Parathyroid adenoma (tissue), 2 donors: ENCODE data around the gene RANBP10.

Experiments used
- H2AFZ ChIP-seq: fragments of 300-600 bp; sonication (generic); one replicate; pipeline ENCODE4 v1.7.0; 2017; ENCODE audit warnings: antibody characterized with exemption, mild to moderate bottlenecking
- H3K27ac ChIP-seq: fragments of 300-600 bp; sonication (generic); one replicate; pipeline ENCODE4 v1.7.0; 2017
- H3K27me3 ChIP-seq: fragments of 300-600 bp; sonication (generic); one replicate; pipeline ENCODE4 v1.7.0; 2017; ENCODE audit warnings: low read length; ENCODE audit not compliant: control insufficient read depth, insufficient read depth
- H3K36me3 ChIP-seq: fragments of 300-600 bp; sonication (generic); one replicate; pipeline ENCODE4 v1.7.0; 2017; ENCODE audit warnings: low read length; ENCODE audit not compliant: control insufficient read depth, insufficient read depth
- H3K4me1 ChIP-seq: fragments of 300-600 bp; sonication (generic); one replicate; pipeline ENCODE4 v1.7.0; 2017; ENCODE audit warnings: control low read depth
- H3K4me2 ChIP-seq: fragments of 300-600 bp; sonication (generic); one replicate; pipeline ENCODE4 v1.7.0; 2017; ENCODE audit warnings: low read length
- H3K4me3 ChIP-seq: fragments of 300-600 bp; sonication (generic); one replicate; pipeline ENCODE4 v1.7.0; 2017; ENCODE audit warnings: low read depth, low read length
- H3K79me2 ChIP-seq: fragments of 300-600 bp; sonication (generic); one replicate; pipeline ENCODE4 v1.7.0; 2017; ENCODE audit warnings: control low read depth
- H3K9ac ChIP-seq: fragments of 300-600 bp; sonication (generic); one replicate; pipeline ENCODE4 v1.7.0; 2017; ENCODE audit warnings: mild to moderate bottlenecking
- H3K9me3 ChIP-seq: fragments of 300-600 bp; sonication (generic); one replicate; pipeline ENCODE4 v1.7.0; 2017; ENCODE audit warnings: low read length; ENCODE audit not compliant: control insufficient read depth
- CTCF ChIP-seq: fragments of 300-600 bp; sonication (generic); IDR thresholded peaks from one replicate; pipeline ENCODE4 v1.7.0; 2017; ENCODE audit warnings: antibody characterized with exemption, mild to moderate bottlenecking
- donor health status: primary hyperparathyroidism.

The RANBP10 gene

GRCh38 chr16:67820608-67821259 is 14.4 kb upstream of the RANBP10 start:
- Histone ChIP-seq H3K9ac (no peak overlapping the region), H3K79me2 (no peaks in the 10 kb centered on the region), H3K9me3 (no peaks in the 10 kb centered on the region), H3K27ac (no peak overlapping the region), H3K4me2 (no peak overlapping the region), H3K27me3 (no peaks in the 10 kb centered on the region), H3K36me3 (no peaks in the 10 kb centered on the region), H3K4me1 (no peaks in the 10 kb centered on the region), H2AFZ (no peak overlapping the region), H3K4me3 (no peak overlapping the region)
- no peak for TF ChIP-seq CTCF

GRCh38 chr16:67814567-67814966 is 8.2 kb upstream of the RANBP10 start:
- no peak overlapping the region for H3K9ac ChIP-seq
- TF ChIP-seq CTCF: no peak

DNA sequence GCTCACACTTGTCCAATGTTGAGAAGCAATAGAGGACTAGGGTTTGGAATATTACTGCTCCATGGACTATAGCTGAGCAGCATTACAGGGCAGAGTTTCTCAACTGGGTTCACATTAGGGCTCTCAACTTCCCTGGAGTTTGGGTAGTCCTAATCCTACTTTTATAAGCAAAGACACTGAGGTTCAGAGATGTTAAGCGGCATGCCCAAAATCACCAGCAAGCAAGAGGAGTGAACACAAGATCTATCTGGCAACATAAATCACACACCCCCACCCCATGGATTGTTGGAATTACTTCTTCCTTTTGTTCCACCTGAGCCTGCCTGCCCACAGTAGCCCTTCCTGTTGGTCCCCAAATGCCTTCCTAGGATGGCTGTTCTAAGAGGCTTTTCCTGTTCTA is 5.5 kb upstream of the RANBP10 start:
- Histone ChIP-seq H3K4me2 (no peak overlapping the region), H3K27me3 (no peaks in the 10 kb centered on the region), H3K27ac (no peak overlapping the region), H3K4me1 (peaks cover 4% of the 10 kb centered on the region), H3K9me3 (no peaks in the 10 kb centered on the region), H3K9ac (no peak overlapping the region), H3K79me2 (no peaks in the 10 kb centered on the region), H2AFZ (no peak overlapping the region), H3K36me3 (no peaks in the 10 kb centered on the region), H3K4me3 (no peak overlapping the region)
- no peak for TF ChIP-seq CTCF

More at GRCh38 chr16:67814567-67814966, 8.2 kb upstream of the RANBP10 start:
- H3K36me3 ChIP-seq: no peaks in the 10 kb centered on the region
- H3K27ac ChIP-seq: peak overlapping the region; percentile 24
- H3K79me2 ChIP-seq: no peaks in the 10 kb centered on the region
- H2AFZ ChIP-seq: peak overlapping the region; percentile 52
- H3K27me3 ChIP-seq: no peaks in the 10 kb centered on the region
- no peak overlapping the region for H3K4me2 ChIP-seq
- peaks cover 4% of the 10 kb centered on the region for H3K4me1 ChIP-seq
- no peaks in the 10 kb centered on the region for H3K9me3 ChIP-seq
- no peak overlapping the region for H3K4me3 ChIP-seq

GRCh38 chr16:67807148-67807682 is 855 bp upstream of the RANBP10 start:
- peak overlapping the region; percentile 68 for H3K27ac ChIP-seq

More at GRCh38 chr16:67807148-67807682, 855 bp upstream of the RANBP10 start:
- Histone ChIP-seq H3K4me3 (peak overlapping the region; percentile 100), H3K9ac (no peak overlapping the region), H3K79me2 (peaks cover 37% of the 10 kb centered on the region), H3K4me2 (peak overlapping the region; percentile 83), H3K9me3 (no peaks in the 10 kb centered on the region), H3K4me1 (peaks cover 4% of the 10 kb centered on the region), H2AFZ (peak overlapping the region; percentile 87), H3K27me3 (no peaks in the 10 kb centered on the region), H3K36me3 (no peaks in the 10 kb centered on the region)
- no peak for TF ChIP-seq CTCF
